Activated CD4-positive, alpha-beta T cell treated with anti-CD3 and anti-CD28 coated beads, Interleukin-2, Interleukin-4, amounts not matched to agents 100 ng/mL and 50 ng/mL, durations not matched to agents 16 hours and 8 hours (primary cell): ENCODE measurements around the gene GRM8.

ENCODE experiments used
- DNase-seq: peaks from one replicate; pipeline ENCODE4 v3.0.0-alpha.2; 2020; ENCODE audit warnings: low spot score

Gene GRM8

DNA sequence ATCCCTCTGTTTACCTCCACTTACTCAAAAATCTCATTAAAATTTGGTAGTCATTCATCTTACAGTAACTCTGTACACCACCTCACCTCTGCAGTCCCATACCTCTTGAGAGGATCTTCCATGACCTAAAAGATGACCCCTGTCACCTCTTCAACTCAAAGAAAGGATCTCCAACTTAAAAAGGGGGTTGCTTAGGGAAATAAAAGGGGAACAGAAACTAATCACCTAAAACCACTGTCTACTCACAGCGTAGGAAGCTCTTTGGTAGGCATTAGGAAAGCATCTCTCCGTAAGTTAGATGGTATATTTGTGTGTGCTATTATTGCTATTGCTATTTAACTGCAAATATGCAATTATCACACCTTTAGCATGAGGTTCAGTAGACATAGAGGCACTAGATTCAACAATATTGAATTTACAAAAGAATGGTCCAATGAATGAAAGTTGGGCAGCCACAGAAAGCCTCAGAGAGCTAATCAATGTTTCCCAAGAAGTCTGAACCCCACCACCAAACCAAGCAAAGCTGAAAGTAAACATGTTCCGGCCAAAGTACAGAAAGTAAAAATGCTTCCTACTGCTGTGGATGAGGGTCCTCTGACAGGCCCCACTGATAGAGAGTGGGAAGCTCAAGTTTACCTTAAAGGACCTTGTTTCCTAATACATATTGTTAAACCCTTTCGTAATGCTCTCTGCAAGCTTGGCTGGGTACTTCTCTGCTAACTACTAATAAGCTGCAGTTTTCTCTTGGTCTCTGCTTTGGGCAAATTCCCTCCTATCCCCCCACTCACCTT is 105.8 kb downstream of the GRM8 start:
- DNase-seq, result no peak

- no peak for DNase-seq
These were observed 115.6 kb downstream of the GRM8 start for GRCh38 chr7:127137146-127137545.

- DNase-seq, result no peak
These were observed 116.8 kb downstream of the GRM8 start for GRCh38 chr7:127135871-127136485.

GRCh38 chr7:127123220-127123619 is 129.5 kb downstream of the GRM8 start:
- DNase-seq, result no peak

DNA sequence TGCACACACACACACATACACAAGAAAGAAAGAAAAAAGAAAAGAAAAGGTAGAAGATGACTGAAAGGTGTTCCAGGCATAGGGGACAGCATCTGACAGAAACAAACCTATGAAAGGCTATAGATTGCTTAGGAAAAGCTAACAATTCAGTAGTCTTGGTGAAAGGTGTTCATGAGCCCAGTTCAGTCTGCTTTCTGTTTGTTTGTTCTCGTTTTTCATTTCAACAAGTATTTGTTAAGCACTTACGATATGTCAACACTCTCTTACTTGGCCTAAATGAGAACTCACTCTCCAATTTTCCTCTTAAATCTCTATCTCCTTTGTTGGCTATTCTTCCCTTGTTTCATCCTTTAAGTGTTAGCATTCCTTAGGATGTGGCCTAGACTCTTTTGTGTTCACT is 133.2 kb downstream of the GRM8 start:
- DNase-seq, result no peak

GRCh38 chr7:127114742-127115265 is 137.9 kb downstream of the GRM8 start:
- peak; percentile 34 for DNase-seq

- peak; percentile 17 for DNase-seq
These were observed 145.1 kb downstream of the GRM8 start for GRCh38 chr7:127107601-127108007.

DNA sequence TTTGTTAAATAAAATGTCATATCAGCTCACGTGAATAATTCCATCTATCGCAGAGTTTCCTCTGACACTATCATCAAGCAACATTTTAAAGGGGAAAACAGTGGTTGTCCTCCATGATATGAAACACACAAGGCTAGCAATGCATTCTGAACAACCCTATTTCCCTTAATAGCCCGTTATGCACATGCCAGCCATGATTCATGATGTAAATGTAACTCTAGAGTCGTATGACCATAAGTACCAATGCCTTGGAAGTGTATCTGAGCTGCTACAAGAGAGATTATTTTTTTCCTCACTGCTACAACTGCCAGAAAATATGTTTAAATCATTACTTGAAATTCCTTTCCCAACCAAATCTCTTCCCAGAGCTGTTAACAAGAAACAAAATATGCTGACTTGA is 159.4 kb downstream of the GRM8 start:
- no peak for DNase-seq

- DNase-seq, result no peak
These were observed 161.1 kb downstream of the GRM8 start for GRCh38 chr7:127091620-127092019.

DNA sequence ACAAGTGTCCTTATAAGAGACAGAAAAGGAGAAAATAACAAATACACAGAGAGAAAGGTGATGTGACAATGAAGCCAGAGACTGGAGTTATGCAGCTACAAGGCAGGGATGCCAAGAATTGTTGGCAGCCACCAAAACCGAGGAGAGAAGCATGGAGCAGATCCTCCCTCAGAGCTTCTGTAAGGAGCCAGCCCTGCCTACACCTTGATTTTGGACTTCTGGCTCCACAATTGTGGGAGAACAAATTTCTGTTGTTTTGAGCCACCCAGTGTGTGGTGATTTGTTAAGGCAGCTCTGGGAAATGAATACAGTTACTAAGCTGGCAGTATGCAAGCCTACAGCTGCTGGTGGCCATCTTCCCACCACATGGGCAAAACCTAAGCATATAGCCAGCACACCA is 163.6 kb downstream of the GRM8 start:
- no peak for DNase-seq

DNA sequence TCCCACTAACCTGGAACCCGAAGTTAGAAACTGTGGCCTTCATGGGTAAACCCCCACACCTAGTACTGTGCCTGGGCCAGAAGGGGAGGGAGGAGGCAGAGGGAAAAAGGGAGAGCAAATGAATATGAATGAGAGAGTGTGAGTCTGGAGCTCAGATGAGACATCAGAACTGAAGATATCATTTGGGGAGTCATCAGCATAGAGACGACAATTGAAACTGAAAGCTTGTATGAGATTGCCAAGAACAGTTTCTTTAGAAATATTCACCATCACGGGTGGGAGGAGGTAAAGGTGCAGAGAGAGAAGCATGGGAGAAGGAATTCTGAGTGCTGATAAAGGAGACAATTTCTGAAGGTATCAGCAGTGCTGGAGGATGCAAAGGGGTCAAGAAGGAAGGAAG is 171.2 kb downstream of the GRM8 start:
- DNase-seq, result no peak

DNA sequence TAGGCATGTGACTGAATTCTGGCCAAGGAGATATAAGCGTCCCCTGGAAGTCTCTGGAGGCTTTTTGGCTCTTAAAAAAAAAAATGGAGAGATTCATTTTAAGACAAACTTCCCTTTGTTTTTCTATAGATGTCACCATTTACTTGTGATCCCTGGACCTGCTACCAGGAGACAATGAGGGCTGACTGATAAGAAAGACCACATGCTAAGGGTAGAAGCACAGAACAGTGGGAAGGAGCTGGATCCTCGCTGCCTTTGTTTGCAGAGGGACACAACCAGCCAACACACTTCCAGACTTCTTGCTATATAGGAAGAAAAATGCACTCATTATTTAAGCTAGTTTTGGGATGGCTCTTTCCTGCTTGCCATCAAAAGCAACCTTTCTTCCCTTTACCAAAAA is 172.2 kb downstream of the GRM8 start:
- DNase-seq, result no peak

GRCh38 chr7:127066974-127067373 is 185.8 kb downstream of the GRM8 start:
- no peak for DNase-seq

GRCh38 chr7:127059475-127059874 is 193.3 kb downstream of the GRM8 start:
- DNase-seq, result no peak

- no peak for DNase-seq
These were observed 194.8 kb downstream of the GRM8 start for GRCh38 chr7:127057918-127058317.

GRCh38 chr7:127056202-127056601 is 196.5 kb downstream of the GRM8 start:
- no peak for DNase-seq

GRCh38 chr7:127047521-127047920 is 205.2 kb downstream of the GRM8 start:
- DNase-seq, result no peak

DNA sequence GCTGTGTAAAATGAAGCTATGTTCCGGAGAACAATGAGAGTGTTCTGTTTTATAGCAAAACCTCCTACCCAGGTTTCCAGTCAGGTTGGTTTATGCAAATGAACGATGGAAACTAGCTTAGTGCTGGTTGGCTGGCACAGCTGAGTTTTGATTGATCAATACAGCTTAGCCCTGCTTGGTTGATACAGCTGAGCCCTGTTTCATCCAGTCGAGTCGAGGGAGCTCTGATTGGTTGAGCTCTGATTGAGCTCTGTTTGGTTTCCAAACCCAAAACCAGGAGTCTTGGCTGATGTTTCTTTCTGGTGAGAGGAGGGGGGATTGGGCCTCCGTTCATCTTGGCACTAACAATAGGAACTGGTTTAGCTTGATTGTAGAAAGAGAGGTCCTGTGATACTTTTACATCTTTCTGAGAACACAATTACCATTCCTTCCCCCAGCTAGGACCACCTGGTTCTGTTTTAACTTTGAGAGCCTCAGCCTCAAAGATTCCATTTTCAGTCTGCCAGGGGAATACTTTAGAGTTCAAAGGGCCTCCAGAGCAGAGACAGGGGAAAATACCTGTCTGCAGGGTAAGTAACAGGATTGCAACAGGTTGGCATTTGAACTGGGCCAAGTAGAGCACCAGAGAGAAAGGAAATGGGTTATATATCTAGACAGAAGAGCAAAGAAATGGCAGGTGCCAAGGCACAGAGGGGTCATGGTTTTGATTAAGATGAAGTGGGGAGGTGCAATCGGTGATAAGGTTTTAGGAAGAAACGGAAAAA is 210.9 kb downstream of the GRM8 start:
- no peak for DNase-seq

DNA sequence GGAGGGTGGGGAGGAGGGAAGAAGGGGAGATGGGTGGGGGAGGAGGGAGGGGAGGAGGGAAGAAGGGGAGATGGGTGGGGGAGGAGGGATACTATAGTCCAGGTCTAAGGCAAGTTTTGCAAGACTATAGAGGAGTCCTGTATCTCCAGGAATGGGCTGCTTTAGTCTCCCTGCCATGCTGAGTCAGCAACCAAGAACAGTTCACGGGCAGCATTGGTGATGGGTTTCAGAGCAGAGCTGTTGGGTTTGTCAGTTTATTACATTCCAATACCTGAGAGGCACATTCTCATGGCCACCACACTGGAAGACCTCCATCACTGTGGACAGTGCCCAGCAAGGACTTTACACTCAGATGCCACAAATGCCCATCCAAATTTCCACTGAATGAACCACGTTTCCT is 212.7 kb downstream of the GRM8 start:
- no peak for DNase-seq

- DNase-seq, result no peak
These were observed 213.2 kb downstream of the GRM8 start for GRCh38 chr7:127039541-127039940.

GRCh38 chr7:127035203-127035849 is 217.4 kb downstream of the GRM8 start:
- no peak for DNase-seq

DNA sequence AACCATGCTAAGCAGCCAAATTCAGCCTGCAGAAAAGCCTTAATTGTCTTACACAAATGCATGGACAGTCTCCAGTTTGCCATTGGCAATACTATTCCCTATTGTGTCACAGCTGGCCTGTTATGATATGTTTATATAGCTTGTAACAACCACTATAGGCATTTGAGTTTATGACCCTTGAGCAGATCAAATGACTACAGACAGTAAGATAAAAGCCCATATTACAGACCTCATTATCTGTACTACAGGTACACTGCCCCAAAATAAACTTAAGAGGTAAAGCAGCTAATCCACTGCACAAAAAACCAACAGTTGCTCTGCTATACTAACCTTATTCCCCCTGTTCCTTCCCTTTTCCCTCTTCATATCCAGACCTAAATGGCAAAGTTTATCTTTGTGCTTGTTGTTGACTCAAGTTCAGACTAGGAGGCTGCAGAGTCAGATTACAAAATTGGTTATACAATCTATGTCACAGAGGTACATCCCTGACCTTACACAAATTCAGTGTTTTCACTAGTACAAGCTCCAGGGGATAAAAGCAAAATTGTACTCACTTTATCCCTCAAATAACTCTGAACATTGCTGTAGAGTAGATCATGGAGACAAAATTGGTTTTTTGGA is 218.4 kb downstream of the GRM8 start:
- DNase-seq, result no peak
